ENCODE measurements around the gene KLRK1. TPM values are rescaled to one million over a fixed set of nuclear protein-coding genes. Genes with fewer than 3 reads are reported as not detected.
A peak's percentile ranks its signal among the peaks of the same experiment; 100 is the strongest.

The KLRK1 gene
- total and polyA plus RNA-seq, 8 donors, result 0.50 to 17.4 (median 2.2) TPM; not detected in 2

DNA sequence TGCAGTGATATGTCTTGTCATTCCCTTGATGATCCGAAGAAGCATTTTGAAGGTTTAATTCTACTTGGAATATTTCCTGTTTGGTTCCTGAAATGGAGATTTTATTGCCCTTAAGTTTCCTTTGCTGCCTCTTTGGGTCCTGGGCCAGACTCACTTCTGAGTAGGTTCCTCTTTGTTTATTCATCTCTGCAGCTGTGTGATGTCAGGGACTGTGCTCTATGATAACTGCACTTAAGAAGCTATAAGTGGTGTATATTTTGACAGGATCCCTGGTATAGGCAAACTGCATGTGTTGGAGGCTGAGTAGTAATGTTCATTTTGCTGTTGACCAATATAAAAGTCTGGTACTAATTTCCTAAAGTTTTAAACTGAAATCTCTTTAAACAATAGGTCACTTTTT lies 19.6 kb upstream of the KLRK1 start, which contains the start of gene KLRC4:
Gene KLRC4 (minus strand): TSS at position 366 of the 400 bp plus-strand sequence. CDS start 182 bp downstream, at position 184.
- intact Hi-C loops (cut with DNase I; ENCODE audit: low total_unique reads), result no loop called here

DNA sequence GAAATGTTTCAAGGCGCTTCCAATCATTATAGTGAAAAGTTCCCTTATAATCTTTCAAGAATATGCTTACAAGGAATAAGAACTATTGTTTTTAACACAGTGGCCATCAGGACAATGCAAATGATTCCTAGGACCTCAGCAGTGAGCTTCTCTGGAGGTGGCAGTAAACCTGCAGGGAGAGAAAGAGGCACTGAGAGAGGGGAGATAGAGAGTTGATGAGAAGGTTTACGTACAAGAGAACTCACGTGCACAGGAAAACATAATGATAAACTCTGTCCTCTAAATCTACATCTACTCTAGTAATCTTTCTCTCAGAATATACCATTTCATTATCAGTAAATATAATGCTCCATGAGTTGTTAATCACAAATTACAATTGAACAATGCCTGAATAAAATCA lies 19.0 kb upstream of the KLRK1 start:
- no peak for TF ChIP-seq POLR2AphosphoS5 (IDR thresholded peaks at IDR 0.05)
- no peak for TF ChIP-seq POLR2A (IDR thresholded peaks at IDR 0.05)
- TF ChIP-seq, protein P1, sequence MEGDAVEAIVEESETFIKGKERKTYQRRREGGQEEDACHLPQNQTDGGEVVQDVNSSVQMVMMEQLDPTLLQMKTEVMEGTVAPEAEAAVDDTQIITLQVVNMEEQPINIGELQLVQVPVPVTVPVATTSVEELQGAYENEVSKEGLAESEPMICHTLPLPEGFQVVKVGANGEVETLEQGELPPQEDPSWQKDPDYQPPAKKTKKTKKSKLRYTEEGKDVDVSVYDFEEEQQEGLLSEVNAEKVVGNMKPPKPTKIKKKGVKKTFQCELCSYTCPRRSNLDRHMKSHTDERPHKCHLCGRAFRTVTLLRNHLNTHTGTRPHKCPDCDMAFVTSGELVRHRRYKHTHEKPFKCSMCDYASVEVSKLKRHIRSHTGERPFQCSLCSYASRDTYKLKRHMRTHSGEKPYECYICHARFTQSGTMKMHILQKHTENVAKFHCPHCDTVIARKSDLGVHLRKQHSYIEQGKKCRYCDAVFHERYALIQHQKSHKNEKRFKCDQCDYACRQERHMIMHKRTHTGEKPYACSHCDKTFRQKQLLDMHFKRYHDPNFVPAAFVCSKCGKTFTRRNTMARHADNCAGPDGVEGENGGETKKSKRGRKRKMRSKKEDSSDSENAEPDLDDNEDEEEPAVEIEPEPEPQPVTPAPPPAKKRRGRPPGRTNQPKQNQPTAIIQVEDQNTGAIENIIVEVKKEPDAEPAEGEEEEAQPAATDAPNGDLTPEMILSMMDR (IDR thresholded peaks at IDR 0.05), result no peak
- TF ChIP-seq EP300 (IDR thresholded peaks at IDR 0.05), result no peak
- no peaks in the 10 kb centered on the region for H3K36me3 ChIP-seq
- H3K9me3 ChIP-seq, result no peaks in the 10 kb centered on the region
- no peak overlapping the region for H3K4me3 ChIP-seq
- peaks cover 0 to 3% (median 0%) of the 10 kb centered on the region in 3 donors for H3K27me3 ChIP-seq
- no peak overlapping the region for H3K27ac ChIP-seq
- no peaks in the 10 kb centered on the region for H3K4me1 ChIP-seq
- 47 to 60% (median 56%) methylated on average over 3 of the region's 3 CpGs for WGBS, 5 donors
- intact Hi-C loops (cut with DNase I; ENCODE audit: low total_unique reads), result no loop called here
- no peak for DNase-seq

More for the DNA sequence above, 19.6 kb upstream of the KLRK1 start, which contains the start of gene KLRC4:
- DNase-seq, result peak in 1 of 2 donors; percentile 32
- Histone ChIP-seq H3K27ac (no peak within 1 kb of the TSS), H3K4me3 (no peak within 1 kb of the TSS), H3K9me3 (no peaks in the 10 kb centered on the region), H3K27me3 (peaks cover 0 to 3% (median 0%) of the 10 kb centered on the region in 3 donors), H3K36me3 (no peaks in the 10 kb centered on the region), H3K4me1 (no peaks in the 10 kb centered on the region)
- 0 to 67% (median 32%) methylated on average over 1 of the region's 1 CpG for WGBS, 5 donors
- TF ChIP-seq POLR2A (IDR thresholded peaks at IDR 0.05) (no peak), EP300 (IDR thresholded peaks at IDR 0.05) (no peak), POLR2AphosphoS5 (IDR thresholded peaks at IDR 0.05) (no peak)
- TF ChIP-seq, protein P1 (IDR thresholded peaks at IDR 0.05), result no peak

DNA sequence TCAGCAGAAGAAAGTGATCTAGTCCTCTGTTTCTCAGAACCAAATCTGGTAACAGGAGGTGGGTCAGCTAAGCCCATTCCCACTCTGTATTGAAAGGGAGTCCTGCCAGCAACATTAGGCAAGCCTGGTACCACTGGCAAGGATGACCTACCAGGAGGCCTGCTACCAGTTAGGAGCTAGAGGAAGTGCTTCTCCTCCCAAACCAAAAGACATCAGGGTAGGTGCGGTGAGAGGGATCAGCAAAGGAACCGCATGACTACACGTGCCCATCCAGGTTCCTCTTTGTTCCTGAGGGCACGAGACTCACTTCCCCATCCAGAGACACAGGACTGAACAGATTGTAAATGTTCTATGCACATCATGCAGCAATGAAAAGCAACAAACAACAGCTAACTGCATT lies 16.9 kb upstream of the KLRK1 start:
- 50 to 70% (median 66%) methylated on average over 4 of the region's 4 CpGs for WGBS, 5 donors
- intact Hi-C loops (cut with DNase I; ENCODE audit: low total_unique reads), result no loop called here
- peaks cover 0 to 3% (median 0%) of the 10 kb centered on the region in 3 donors for H3K27me3 ChIP-seq
- peak overlapping the region in 1 of 5 donors; percentile 17 for H3K27ac ChIP-seq
- peak in 1 of 2 donors; percentile 30 for DNase-seq
- H3K4me3 ChIP-seq, result peak overlapping the region in 2 of 4 donors; percentile 2 to 5
- H3K36me3 ChIP-seq, result no peaks in the 10 kb centered on the region
- TF ChIP-seq EP300 (IDR thresholded peaks at IDR 0.05) (no peak), POLR2A (IDR thresholded peaks at IDR 0.05) (no peak), POLR2AphosphoS5 (IDR thresholded peaks at IDR 0.05) (no peak)
- TF ChIP-seq, protein P1 (IDR thresholded peaks at IDR 0.05), result no peak
- H3K9me3 ChIP-seq, result no peaks in the 10 kb centered on the region
- no peaks in the 10 kb centered on the region for H3K4me1 ChIP-seq

DNA sequence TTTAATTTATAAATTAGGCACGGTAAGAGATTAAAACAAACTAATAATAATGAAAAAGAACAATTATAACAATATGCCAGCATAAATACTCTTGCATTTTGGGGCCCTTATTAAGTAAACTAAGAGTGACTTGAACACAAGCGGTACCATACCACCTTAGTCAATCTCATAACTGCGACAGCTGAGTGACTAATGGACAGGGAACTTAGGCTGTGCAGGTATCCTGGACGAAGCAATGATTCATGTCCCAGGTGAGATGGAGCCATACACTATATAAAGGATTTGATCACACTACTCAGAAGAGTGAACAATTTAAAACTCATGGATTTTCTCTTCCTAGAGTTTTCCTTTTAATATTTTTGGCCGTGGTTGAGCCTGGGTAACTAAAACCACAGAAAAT lies 15.5 kb upstream of the KLRK1 start:
- H3K4me1 ChIP-seq, result no peaks in the 10 kb centered on the region
- no peak for TF ChIP-seq POLR2AphosphoS5 (IDR thresholded peaks at IDR 0.05)
- TF ChIP-seq EP300 (IDR thresholded peaks at IDR 0.05), result no peak
- no peak for TF ChIP-seq POLR2A (IDR thresholded peaks at IDR 0.05)
- TF ChIP-seq, protein P1 (IDR thresholded peaks at IDR 0.05), result no peak
- WGBS, 5 donors, result 84 to 97% (median 92%) methylated on average over 5 of the region's 5 CpGs
- H3K27me3 ChIP-seq, result no peaks in the 10 kb centered on the region
- no peaks in the 10 kb centered on the region for H3K9me3 ChIP-seq
- intact Hi-C loops (cut with DNase I; ENCODE audit: low total_unique reads), result no loop called here
- no peak overlapping the region for H3K4me3 ChIP-seq
- no peak for DNase-seq
- no peak overlapping the region for H3K27ac ChIP-seq
- H3K36me3 ChIP-seq, result no peaks in the 10 kb centered on the region
